ENCODE results near the gene ARSA. TPM values are rescaled to one million over a fixed set of nuclear protein-coding genes. Genes with fewer than 3 reads are reported as not detected.

The ARSA gene
- total and polyA plus RNA-seq, 7 donors = 10.8 to 56.9 (median 24.8) TPM

DNA sequence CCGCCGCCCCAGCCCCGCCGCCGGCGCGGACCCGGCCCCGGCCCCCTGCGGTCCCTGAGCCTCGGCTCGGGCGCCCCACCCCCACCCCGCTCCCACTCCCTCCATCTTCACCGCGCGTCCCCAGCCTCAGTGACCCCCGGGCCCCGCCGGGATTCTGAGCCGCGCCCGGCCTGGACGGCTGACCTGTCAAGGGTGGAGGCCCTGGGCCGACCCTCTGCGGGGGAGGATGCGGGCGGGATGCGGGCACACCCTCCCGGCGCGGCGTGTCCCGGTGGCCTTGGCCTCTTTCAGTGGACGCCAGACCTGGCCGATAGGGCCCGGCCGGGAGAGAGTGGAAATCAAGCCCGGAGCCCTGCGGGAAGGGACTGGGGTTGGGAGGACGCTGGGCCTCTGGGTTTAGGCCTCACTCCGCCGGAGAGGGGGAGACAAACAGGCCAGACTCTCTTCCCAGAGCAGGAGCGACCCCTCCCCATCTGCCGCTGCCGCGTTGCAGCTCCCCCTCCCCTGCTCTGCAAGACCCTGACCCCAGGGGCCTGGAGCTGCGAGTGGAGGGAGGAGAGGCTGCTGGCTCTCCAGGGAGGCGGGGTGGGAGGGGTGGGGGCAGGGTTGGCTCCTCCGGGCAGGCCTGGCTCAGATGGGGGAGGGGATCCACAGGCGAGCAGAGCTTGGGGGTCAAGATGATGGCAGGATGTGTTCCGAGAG, 26.8 kb downstream of the ARSA start:
- Histone ChIP-seq H3K4me3 (peak overlapping the region in 3 of 4 donors; percentile 34 to 49 (median 46)), H3K27ac (no peak overlapping the region), H3K9me3 (no peaks in the 10 kb centered on the region), H3K36me3 (no peaks in the 10 kb centered on the region), H3K27me3 (peaks cover 26 to 89% (median 78%) of the 10 kb centered on the region in 3 donors), H3K4me1 (peaks cover 0 to 16% (median 13%) of the 10 kb centered on the region in 4 donors)
- TF ChIP-seq, protein P1, sequence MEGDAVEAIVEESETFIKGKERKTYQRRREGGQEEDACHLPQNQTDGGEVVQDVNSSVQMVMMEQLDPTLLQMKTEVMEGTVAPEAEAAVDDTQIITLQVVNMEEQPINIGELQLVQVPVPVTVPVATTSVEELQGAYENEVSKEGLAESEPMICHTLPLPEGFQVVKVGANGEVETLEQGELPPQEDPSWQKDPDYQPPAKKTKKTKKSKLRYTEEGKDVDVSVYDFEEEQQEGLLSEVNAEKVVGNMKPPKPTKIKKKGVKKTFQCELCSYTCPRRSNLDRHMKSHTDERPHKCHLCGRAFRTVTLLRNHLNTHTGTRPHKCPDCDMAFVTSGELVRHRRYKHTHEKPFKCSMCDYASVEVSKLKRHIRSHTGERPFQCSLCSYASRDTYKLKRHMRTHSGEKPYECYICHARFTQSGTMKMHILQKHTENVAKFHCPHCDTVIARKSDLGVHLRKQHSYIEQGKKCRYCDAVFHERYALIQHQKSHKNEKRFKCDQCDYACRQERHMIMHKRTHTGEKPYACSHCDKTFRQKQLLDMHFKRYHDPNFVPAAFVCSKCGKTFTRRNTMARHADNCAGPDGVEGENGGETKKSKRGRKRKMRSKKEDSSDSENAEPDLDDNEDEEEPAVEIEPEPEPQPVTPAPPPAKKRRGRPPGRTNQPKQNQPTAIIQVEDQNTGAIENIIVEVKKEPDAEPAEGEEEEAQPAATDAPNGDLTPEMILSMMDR (IDR thresholded peaks at IDR 0.05) = no peak
- TF ChIP-seq EP300 (IDR thresholded peaks at IDR 0.05) (no peak), POLR2A (IDR thresholded peaks at IDR 0.05) (no peak), POLR2AphosphoS5 (IDR thresholded peaks at IDR 0.05) (no peak)
- WGBS, 2 donors = 9 to 10% methylated on average over 52 of the region's 52 CpGs
- DNase-seq = no peak
- intact Hi-C loops (cut with DNase I) = no loop called here

DNA sequence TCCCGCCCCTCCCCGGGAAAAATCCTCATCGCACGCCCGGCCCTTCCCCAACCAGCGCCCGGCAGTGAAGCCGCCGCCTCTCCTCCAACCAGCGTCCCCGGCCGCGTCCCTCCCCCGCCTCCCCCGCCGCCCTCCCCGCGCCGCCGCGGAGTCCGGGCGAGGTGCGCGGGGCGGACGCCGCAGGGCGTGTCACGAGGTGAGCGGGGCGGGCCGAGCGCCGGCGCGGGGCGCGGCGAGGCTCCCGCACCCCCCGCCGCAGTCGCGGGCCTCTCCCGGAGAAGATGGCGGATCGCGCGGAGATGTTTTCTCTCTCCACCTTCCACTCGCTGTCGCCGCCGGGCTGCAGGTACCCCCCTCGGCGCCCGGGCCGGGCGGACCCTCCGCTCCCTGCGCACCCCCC, 27.4 kb downstream of the ARSA start, which contains the start of gene MAPK8IP2:
TSS of gene MAPK8IP2 (plus strand) at position 256 of the 400 bp plus-strand sequence. CDS start at position 282, 26 bp downstream.
- Histone ChIP-seq H3K9me3 (no peaks in the 10 kb centered on the region), H3K36me3 (no peaks in the 10 kb centered on the region), H3K27me3 (peaks cover 26 to 83% (median 73%) of the 10 kb centered on the region in 3 donors), H3K27ac (no peak within 1 kb of the TSS), H3K4me1 (peaks cover 0 to 16% (median 13%) of the 10 kb centered on the region in 4 donors), H3K4me3 (peak within 1 kb of the TSS in 3 of 4 donors; percentile 34 to 49 (median 46))
- WGBS, 2 donors = 1% methylated on average over 61 of the region's 61 CpGs
- intact Hi-C loops (cut with DNase I) = no loop called here
- TF ChIP-seq POLR2AphosphoS5 (IDR thresholded peaks at IDR 0.05) (no peak), EP300 (IDR thresholded peaks at IDR 0.05) (no peak), POLR2A (IDR thresholded peaks at IDR 0.05) (no peak)
- TF ChIP-seq, protein P1 (IDR thresholded peaks at IDR 0.05) = no peak
- no peak for DNase-seq

DNA sequence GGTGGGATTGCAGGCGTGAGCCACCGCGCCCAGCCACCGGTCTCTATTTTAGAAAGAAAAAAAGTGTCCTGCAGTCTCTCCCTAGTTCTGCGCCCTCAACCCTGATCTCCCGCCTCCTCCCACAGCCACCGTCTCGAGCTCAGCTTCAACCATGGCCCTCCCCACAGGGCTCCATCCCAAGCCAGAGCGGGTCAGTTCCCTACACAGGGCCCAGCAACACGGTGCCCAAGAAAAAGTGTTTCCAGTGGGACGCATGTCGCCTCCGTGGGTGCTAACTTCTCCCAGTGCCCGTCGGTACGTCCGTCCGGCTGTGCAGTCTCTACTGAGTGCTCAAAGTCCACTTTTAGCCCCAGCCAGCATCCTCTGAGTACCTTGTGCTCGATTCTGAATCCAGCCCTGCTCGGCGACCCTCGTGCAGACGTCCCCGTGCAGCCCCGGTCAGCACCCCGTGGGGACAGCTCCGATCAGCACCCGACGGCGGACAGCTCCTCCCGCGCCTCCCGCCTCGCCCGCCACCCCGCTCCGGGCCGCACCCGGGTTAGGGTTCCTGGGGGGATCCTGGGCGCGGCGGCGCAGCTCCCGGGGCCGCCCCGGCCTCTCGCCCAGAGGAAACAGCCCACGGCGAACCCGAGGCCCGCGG, 28.0 kb downstream of the ARSA start:
- Histone ChIP-seq H3K4me1 (peaks cover 0 to 16% (median 13%) of the 10 kb centered on the region in 4 donors), H3K9me3 (no peaks in the 10 kb centered on the region), H3K36me3 (no peaks in the 10 kb centered on the region), H3K27me3 (peaks cover 25 to 77% (median 67%) of the 10 kb centered on the region in 3 donors), H3K27ac (no peak overlapping the region), H3K4me3 (peak overlapping the region in 3 of 4 donors; percentile 34 to 49 (median 46))
- intact Hi-C loops (cut with DNase I) = no loop called here
- 15 to 17% methylated on average over 52 of the region's 52 CpGs for WGBS, 2 donors
- peak; percentile 72 for DNase-seq
- TF ChIP-seq EP300 (IDR thresholded peaks at IDR 0.05) (no peak), POLR2A (IDR thresholded peaks at IDR 0.05) (no peak), POLR2AphosphoS5 (IDR thresholded peaks at IDR 0.05) (no peak)
- TF ChIP-seq, protein P1 (IDR thresholded peaks at IDR 0.05) = no peak

DNA sequence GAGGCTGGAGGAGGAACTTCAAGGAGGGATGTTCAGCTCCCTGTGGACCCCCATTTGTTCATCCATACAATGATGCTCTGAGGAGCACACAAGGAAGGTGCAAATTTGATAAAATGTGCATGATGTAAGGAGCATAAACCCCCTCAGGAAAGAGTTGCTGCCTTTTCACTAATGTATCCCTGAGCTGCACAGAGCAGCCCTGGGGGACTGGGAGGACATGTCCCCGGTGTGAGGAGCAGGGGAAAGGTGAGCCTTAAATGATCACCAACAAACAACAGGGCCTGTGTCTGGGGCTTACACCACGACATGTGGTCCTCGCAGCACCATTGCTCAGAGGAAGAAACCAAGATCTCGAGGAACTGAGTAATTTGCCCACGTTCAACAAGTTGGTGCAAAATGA, 30.9 kb downstream of the ARSA start:
- TF ChIP-seq POLR2A (IDR thresholded peaks at IDR 0.05) (no peak), POLR2AphosphoS5 (IDR thresholded peaks at IDR 0.05) (no peak)
- intact Hi-C loops (cut with DNase I) = no loop called here
- H3K4me1 ChIP-seq = peaks cover 0 to 16% (median 13%) of the 10 kb centered on the region in 4 donors
- WGBS, 2 donors = 90 to 93% methylated on average over 5 of the region's 5 CpGs
- no peaks in the 10 kb centered on the region for H3K36me3 ChIP-seq
- no peak overlapping the region for H3K4me3 ChIP-seq
- no peaks in the 10 kb centered on the region for H3K9me3 ChIP-seq
- peaks cover 13 to 49% (median 40%) of the 10 kb centered on the region in 3 donors for H3K27me3 ChIP-seq
- H3K27ac ChIP-seq = no peak overlapping the region
- DNase-seq = no peak

DNA sequence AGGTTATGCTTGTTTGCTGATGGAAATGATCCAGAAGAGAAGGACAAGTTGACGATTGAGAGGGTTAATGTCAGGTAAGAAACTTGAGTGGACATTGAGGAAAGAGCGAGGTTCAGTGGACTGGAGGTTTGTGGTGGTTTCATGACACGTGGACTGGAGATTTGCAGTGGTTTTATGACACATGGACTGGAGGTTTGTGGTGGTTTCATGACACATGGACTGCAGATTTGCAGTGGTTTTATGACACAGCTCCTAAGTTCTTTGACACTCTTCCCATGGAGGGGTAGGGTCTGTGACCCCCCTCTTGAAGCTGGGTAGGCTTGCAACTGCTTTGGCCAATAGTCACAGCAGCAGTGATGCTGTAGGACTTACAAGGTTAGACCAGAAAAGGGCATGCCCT, 32.8 kb downstream of the ARSA start:
- 87 to 88% methylated on average over 3 of the region's 3 CpGs for WGBS, 2 donors
- H3K9me3 ChIP-seq = no peaks in the 10 kb centered on the region
- no peak overlapping the region for H3K4me3 ChIP-seq
- H3K27me3 ChIP-seq = peaks cover 5 to 30% (median 21%) of the 10 kb centered on the region in 3 donors
- H3K4me1 ChIP-seq = peaks cover 0 to 5% (median 4%) of the 10 kb centered on the region in 4 donors
- H3K36me3 ChIP-seq = no peaks in the 10 kb centered on the region
- H3K27ac ChIP-seq = no peak overlapping the region
- no peak for DNase-seq
- intact Hi-C loops (cut with DNase I) = no loop called here
- TF ChIP-seq POLR2AphosphoS5 (IDR thresholded peaks at IDR 0.05) (no peak), EP300 (IDR thresholded peaks at IDR 0.05) (no peak), POLR2A (IDR thresholded peaks at IDR 0.05) (no peak)
- TF ChIP-seq, protein P1 (IDR thresholded peaks at IDR 0.05) = no peak

Data from sigmoid colon (tissue), 7 donors.